HepG2 (cell line): Measurements from ENCODE around the gene AJM1. TPM values are rescaled to one million over a fixed set of nuclear protein-coding genes. Genes with fewer than 3 reads are reported as not detected.

Experiments used
- HDAC1 ChIP-seq: sonication (generic); formaldehyde crosslinking; IDR thresholded peaks from 2 replicates; pipeline ENCODE4 v1.5.1; 2020; ENCODE audit warnings: mild to moderate bottlenecking, missing genetic modification reagents
- IRF1 ChIP-seq: sonication (generic); formaldehyde crosslinking; IDR thresholded peaks from 2 replicates; pipeline ENCODE4 v1.4.0; 2020; ENCODE audit warnings: low read depth, mild to moderate bottlenecking, missing genetic modification reagents
- KDM5A ChIP-seq: fragments of 200-600 bp; sonication (generic); IDR thresholded peaks from 2 replicates; pipeline ENCODE4 v1.7.0; 2018; ENCODE audit warnings: antibody characterized with exemption, mild to moderate bottlenecking, low read length, borderline replicate concordance
- KLF12 ChIP-seq: sonication (generic); formaldehyde crosslinking; IDR thresholded peaks from 2 replicates; pipeline ENCODE4 v1.4.0; 2020; ENCODE audit warnings: missing genetic modification reagents, borderline replicate concordance
- KMT2B ChIP-seq: IDR thresholded peaks from 2 replicates; pipeline ENCODE4 v1.6.1; 2016; ENCODE audit warnings: missing genetic modification reagents, missing compliant biosample characterization
- MED1 ChIP-seq: sonication (generic); formaldehyde crosslinking; IDR thresholded peaks from 2 replicates; pipeline ENCODE4 v1.4.0; 2020; ENCODE audit warnings: missing genetic modification reagents
- MED13 ChIP-seq: sonication (generic); formaldehyde crosslinking; IDR thresholded peaks from 2 replicates; pipeline ENCODE4 v1.5.0; 2020; ENCODE audit warnings: missing genetic modification reagents
- MEIS1 ChIP-seq: sonication (generic); formaldehyde crosslinking; IDR thresholded peaks from 2 replicates; pipeline ENCODE4 v1.9.0; 2021; ENCODE audit warnings: mild to moderate bottlenecking, missing genetic modification reagents, moderate library complexity, borderline replicate concordance
- NR2F6 ChIP-seq, 2 experiments: IDR thresholded peaks; 2 replicates each; pipeline ENCODE4 v1.6.1; 2016; ENCODE audit warnings: antibody characterized with exemption in 1 of 2, mild to moderate bottlenecking in 1 of 2
- SOX13 ChIP-seq, 3 experiments: fragments of 450-650 bp in 1 of 3; sonication (generic) in 1 of 3; formaldehyde crosslinking in 1 of 3; IDR thresholded peaks in 2 of 3; conservative IDR thresholded peaks in 1 of 3; 2 replicates each; pipeline versions ENCODE4 v1.5.0 to v1.6.1; 2016 to 2020; ENCODE audit warnings: antibody characterized with exemption in 1 of 3, mild to moderate bottlenecking in 1 of 3, missing compliant biosample characterization in 1 of 3, missing genetic modification reagents in 1 of 3, moderate library complexity in 1 of 3
- SP1 ChIP-seq, 2 experiments: fragments of 450-650 bp in 1 of 2; sonication (generic) in 1 of 2; formaldehyde crosslinking in 1 of 2; IDR thresholded peaks; 2 replicates each; pipeline versions ENCODE4 v1.4.0 to v1.6.1; 2016 to 2020; ENCODE audit warnings: missing genetic modification reagents in 1 of 2
- SP5 ChIP-seq: IDR thresholded peaks from 2 replicates; pipeline ENCODE4 v1.6.1; 2016; ENCODE audit warnings: low read depth, borderline replicate concordance
- XBP1 ChIP-seq: sonication (generic); formaldehyde crosslinking; IDR thresholded peaks from 2 replicates; pipeline ENCODE4 v1.5.0; 2020; ENCODE audit warnings: missing genetic modification reagents
- ZNF761 ChIP-seq: sonication (generic); formaldehyde crosslinking; conservative IDR thresholded peaks from 2 replicates; pipeline ENCODE4 v1.4.0; 2020; ENCODE audit warnings: mild to moderate bottlenecking, missing genetic modification reagents
- ZSCAN21 ChIP-seq: sonication (generic); formaldehyde crosslinking; IDR thresholded peaks from 2 replicates; pipeline ENCODE4 v1.8.0; 2022; ENCODE audit warnings: mild to moderate bottlenecking, missing genetic modification reagents, moderate library complexity, borderline replicate concordance
- polyA plus RNA-seq, 8 experiments: library from polyadenylated mRNA; depleted of rRNA in 3 of 8; stranded (reverse) in 7 of 8; unstranded in 1 of 8; fragments of >200 nt; fragmentation: Illumina TruSeq in 4 of 8; extraction: Trizol in 4 of 8; gene quantifications; 2 replicates each; pipeline versions ENCODE4 v1.2.1 to v1.2.3, GENCODE V29; 2011 to 2016; ENCODE audit warnings: low read depth in 4 of 8, missing spikeins in 1 of 8, mixed read lengths in 1 of 8; ENCODE audit not compliant: insufficient read depth in 1 of 8
- total RNA-seq, 5 experiments: library from RNA; depleted of rRNA; stranded (reverse); fragments of >200 nt; fragmentation: Illumina TruSeq; extraction: Trizol; gene quantifications; 2 replicates each; pipeline ENCODE4 v1.2.3, GENCODE V29; 2016; ENCODE audit warnings: low read depth in 1 of 5
- TF ChIP-seq, protein P1 (sequence below): sonication (generic); formaldehyde crosslinking; IDR thresholded peaks from 2 replicates; pipeline ENCODE4 v1.4.0; 2020; ENCODE audit warnings: missing genetic modification reagents

Gene AJM1
- total and polyA plus RNA-seq, 2 of the 13 experiments (the other 11 are each of a cell fraction or from before 2014, with no cell fraction given), result 1.1 to 1.2 TPM

GRCh38 chr9:136799854-136800657 is 42.2 kb upstream of the AJM1 start (continued):
- TF ChIP-seq KMT2B (CRISPR knock-in tag) (no peak), KDM5A (peak; percentile 75; the same call in 1 of the 2 replicates), ZSCAN21 (CRISPR knock-in tag) (peak; percentile 63), SOX13 (IDR thresholded peaks at IDR 0.05) (no peak), SOX13 (CRISPR knock-in tag; conservative IDR thresholded peaks at IDR 0.05 in 1 of 2, IDR thresholded peaks at IDR 0.05 in 1 of 2) (peak in 1 of 2 experiments; percentile 29; a peak in 2 of 4 replicates), SP1 (IDR thresholded peaks at IDR 0.05) (no peak), SP1 (CRISPR knock-in tag; IDR thresholded peaks at IDR 0.05) (peak; percentile 20; the same call in 1 of the 2 replicates), IRF1 (no peak), KLF12 (CRISPR knock-in tag) (peak; percentile 85), ZNF761 (0 out of 2 replicates have a peak, but pooled peaks have one; percentile 12), XBP1 (CRISPR knock-in tag) (peak; percentile 35; the same call in 1 of the 2 replicates), MED13 (CRISPR knock-in tag) (no peak), MEIS1 (peak; percentile 27; the same call in 1 of the 2 replicates), SP5 (CRISPR knock-in tag) (peak; percentile 31), HDAC1 (CRISPR knock-in tag) (peak; percentile 56; the same call in 1 of the 2 replicates), MED1 (CRISPR knock-in tag) (peak; percentile 36), NR2F6 (IDR thresholded peaks at IDR 0.05) (no peak), NR2F6 (CRISPR knock-in tag; IDR thresholded peaks at IDR 0.05) (no peak)
- TF ChIP-seq, protein P1, sequence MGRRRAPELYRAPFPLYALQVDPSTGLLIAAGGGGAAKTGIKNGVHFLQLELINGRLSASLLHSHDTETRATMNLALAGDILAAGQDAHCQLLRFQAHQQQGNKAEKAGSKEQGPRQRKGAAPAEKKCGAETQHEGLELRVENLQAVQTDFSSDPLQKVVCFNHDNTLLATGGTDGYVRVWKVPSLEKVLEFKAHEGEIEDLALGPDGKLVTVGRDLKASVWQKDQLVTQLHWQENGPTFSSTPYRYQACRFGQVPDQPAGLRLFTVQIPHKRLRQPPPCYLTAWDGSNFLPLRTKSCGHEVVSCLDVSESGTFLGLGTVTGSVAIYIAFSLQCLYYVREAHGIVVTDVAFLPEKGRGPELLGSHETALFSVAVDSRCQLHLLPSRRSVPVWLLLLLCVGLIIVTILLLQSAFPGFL (CRISPR knock-in tag), result peak; percentile 87
